RKO (cell line): ENCODE results near the gene DCPS.

Experiments used
- DNase-seq: peaks from one replicate; pipeline ENCODE4 v3.0.0-alpha.2; 2016; ENCODE audit warnings: low spot score

Gene DCPS

GRCh38 chr11:126328938-126329643 is 25.2 kb downstream of the DCPS start:
- no peak for DNase-seq

GRCh38 chr11:126329644-126330211 is 25.9 kb downstream of the DCPS start:
- no peak for DNase-seq

DNA sequence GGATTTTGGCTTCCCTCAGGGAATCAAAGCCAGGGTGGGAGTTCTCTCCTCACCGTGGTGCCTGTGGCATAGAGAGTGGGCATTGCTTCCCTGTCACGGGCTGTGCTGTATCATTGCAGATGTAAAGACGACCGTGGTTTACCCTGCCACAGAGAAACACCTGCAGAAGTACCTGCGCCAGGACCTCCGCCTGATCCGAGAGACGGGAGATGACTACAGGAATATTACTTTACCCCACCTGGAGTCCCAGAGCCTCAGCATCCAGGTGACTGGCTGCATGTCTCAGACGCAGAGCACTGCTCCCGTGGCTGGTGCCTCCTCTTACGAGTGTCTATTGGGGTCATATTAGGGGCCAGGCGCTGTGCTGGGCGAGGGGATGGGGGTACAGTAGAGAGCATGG is 27.4 kb downstream of the DCPS start:
- no peak for DNase-seq

DNA sequence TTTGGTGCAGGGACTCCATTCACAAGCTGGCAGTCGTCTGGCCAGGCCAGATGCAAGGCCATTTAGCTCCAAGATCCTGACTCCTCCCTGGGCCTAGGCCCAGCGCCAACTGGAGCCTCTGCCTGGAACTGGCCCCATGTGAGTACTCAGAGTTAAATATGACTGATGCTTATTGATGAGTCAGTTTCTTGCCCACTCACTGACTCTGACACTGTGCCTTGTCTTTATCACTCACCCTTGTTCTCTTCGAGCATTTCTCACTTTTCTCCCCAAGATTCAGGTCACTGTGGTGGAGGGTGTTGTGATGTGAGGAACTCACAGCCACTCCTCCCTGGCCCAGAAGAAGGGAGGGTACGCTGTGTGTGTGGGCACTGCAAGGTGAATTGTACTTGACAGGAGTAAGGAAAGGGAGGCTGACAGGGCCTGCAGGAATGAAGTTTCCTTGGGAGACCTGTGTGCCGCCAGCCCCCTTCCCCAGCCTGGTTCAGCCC is 28.4 kb downstream of the DCPS start:
- DNase-seq: peak; percentile 91

DNA sequence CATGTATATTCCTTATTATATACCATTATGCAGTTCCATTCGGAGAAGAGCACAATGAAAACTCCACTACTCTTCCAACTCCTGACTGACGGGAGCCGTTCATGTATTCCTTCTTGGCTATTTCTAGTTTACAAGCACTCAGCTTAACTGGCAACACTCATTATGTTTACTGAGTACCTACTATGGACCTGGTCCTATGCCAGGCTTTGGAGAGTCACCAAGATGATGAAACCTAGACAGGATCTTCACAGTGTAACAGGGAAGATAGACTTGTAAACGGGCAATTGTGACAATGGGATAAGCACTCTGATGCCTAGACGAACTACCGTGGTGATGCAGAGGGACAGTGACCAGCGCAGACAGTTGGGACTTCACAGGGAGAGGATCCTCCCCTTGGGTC is 29.3 kb downstream of the DCPS start:
- no peak for DNase-seq

DNA sequence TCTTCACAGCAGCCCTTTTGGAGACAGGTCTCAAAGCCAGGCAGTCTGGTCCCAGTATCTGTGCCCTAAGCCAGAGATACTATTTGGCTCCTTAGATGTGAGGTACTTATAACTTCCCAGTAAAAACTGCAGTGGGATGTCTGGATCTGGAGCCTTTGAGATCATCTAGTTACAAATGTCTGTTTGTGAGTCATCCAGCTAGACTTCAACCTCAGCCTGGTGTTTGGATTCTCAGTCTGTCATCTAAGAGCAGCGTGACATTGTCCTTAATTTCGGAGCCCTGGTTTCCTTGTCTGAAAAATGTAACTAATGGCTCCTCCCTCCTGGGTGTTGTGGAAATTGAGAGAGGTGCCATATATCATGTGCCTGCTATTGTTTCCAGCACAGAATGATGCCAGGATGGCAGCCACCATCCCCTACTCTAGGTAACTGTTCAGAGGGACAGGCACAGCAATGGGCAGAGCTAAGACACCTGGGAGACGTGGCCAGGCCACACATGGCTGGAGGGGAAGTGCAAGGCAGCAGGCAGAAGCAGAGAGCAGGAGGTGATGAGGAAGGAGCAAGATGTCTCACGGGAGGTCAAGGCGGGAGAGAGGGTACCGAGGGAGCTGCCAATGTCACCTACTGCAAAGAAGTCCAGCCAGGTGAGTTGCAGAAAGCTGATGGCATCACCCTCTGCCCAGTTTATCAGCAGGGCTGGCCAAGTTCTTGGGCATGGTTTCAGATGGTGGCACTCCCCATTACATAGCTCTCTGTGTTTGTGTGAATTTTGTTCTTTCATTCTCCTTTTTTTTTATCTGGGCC is 31.0 kb downstream of the DCPS start:
- DNase-seq: no peak

GRCh38 chr11:126335463-126335760 is 31.6 kb downstream of the DCPS start:
- no peak for DNase-seq

- no peak for DNase-seq
Observed at GRCh38 chr11:126336138-126336541, 32.3 kb downstream of the DCPS start.

DNA sequence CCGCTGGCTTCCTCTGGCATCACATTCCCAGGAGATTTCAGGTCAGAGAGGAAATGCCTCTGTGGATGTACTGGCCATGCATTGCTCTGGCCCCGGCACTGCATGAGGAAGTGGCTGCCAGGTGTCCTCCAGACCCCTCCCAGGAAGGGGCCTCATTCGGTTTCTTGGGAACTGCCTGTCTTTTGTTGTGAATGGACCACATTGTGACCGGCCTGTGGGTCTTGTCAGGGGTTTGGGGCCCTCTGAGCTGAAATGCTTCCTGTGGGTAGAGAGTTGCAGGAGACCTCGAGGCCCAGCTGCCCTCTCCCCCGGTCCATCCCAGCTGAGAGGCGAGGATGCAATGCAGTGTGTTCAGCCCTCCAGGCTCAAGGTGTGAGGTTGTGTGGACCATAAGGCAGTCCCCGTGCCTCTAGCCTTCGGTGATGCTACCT is 32.8 kb downstream of the DCPS start:
- no peak for DNase-seq

GRCh38 chr11:126337126-126337473 is 33.2 kb downstream of the DCPS start:
- no peak for DNase-seq

DNA sequence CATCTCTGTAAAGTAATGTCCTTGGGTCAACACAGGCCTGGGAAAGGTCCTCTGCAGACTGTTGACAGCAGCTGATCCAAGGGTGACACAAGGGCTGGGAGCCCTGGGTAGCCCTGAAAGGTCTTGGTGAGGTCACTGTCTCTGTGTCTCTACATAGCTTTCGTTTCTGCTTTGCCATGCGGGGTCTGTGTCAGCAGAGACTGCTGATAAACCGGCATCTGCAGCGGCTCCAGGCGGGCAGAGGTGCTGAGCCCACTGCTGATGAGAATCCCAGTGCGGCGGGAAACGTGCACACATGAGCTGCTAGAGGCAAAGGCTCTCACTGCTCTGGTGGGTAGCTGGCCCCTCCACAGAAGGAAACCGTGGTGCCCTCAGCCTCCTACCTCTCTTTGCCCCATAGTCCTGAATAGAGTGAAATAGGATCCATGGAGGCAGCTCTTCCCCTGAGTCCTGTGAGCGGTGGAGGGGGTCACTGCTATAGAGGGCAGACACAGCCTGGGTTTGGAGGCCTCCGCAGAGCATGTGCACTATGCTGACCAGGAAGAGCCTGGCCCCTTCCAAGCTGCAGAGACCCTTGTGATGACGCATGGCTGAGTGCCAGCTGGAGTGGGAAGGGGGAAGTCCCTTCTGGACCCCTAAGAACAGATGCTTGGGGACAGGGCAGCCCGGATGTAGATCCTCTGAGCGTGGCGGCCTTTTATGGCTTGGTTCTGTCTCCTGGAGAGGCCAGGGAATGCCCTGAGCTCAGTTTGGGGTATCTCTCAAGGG is 33.8 kb downstream of the DCPS start:
- DNase-seq: no peak

- DNase-seq: no peak
Observed at GRCh38 chr11:126338346-126339055, 34.6 kb downstream of the DCPS start.

DNA sequence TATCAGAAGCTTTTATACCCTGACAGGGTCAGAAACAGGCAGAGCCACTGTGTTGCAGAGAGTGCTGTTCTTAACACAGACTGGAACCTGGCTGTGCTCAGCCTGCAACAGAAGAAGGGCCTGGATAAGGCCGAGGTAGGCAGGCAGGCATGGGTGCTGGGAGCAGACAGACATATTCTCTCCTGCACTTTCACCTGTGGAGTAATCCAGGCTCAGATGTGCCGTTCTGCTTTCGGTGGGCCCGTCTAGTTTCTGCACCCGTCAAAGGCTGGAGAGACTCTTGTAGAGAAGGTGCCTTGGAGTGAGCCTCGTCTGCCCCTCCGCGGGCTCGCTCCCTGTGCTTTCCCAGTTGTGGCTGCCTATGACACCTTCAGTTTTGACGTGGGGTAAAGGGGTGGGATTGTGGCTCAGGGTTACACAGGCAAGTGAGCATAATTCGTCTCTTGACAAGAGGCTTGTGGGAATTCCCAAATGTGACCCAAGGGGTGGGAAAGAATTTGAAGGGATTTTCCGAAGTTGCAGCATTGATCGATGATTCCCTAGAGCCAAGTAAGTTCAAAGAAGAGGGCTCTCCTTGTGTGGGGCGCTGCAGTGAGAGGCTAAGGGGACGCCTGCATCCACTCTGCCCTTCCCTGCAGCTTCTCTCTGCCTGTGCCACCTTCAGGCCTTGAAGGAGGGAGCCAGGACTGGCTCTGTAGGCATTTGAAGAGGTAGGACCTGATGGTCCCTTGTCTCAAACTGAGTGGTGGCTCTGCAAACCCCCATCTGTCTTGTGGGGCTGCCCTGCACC is 35.4 kb downstream of the DCPS start:
- no peak for DNase-seq

GRCh38 chr11:126339863-126340434 is 36.1 kb downstream of the DCPS start:
- DNase-seq: no peak

- DNase-seq: no peak
Observed at GRCh38 chr11:126340960-126341606, 37.2 kb downstream of the DCPS start.

- no peak for DNase-seq
Observed at GRCh38 chr11:126341760-126342161, 37.9 kb downstream of the DCPS start.

DNA sequence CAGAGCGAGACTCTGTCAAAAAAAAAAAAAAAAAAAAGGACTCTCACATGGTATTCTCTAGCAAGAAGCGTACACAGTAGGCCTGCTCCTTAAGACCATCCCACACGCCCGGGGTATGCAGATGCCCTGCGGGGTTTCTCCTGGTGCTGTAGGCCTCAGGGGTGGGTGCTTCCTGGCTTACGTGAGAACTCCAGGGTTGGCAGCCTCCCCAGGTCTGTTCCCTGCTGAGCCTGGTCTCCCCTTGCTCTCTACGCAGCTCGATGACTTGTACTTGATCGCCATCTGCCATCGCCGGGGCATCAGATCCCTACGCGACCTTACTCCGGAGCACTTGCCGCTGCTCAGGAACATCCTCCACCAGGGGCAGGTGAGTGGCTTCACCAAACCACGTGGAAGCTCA is 39.2 kb downstream of the DCPS start:
- DNase-seq: no peak

- no peak for DNase-seq
Observed at GRCh38 chr11:126344141-126345080, 40.6 kb downstream of the DCPS start.

GRCh38 chr11:126345283-126345682 is 41.4 kb downstream of the DCPS start:
- DNase-seq: no peak
